HL-60 (cell line): ENCODE results near the gene NFYA.

Experiments
- DNase-seq, 2 experiments: peaks; one replicate each; pipeline ENCODE4 v3.0.0-alpha.2; 2010 to 2020; ENCODE audit warnings: low read depth in 1 of 2, low spot score in 1 of 2
- H3K27ac ChIP-seq: fragments of 250-450 bp; sonication (Bioruptor Pico); replicated peaks from 2 replicates; pipeline ENCODE4 v1.5.1; 2020; ENCODE audit warnings: mild to moderate bottlenecking, moderate library complexity
- H3K27me3 ChIP-seq: fragments of 250-450 bp; sonication (Bioruptor Pico); 2 replicates; pipeline ENCODE4 v1.5.1; 2021; ENCODE audit warnings: mild to moderate bottlenecking, moderate library complexity; ENCODE audit not compliant: insufficient read depth, poor library complexity, severe bottlenecking
- H3K4me3 ChIP-seq: replicated peaks from 2 replicates; pipeline ENCODE4 v1.5.1; 2011; ENCODE audit warnings: mild to moderate bottlenecking, control low read depth, low read length; ENCODE audit not compliant: insufficient read depth
- CTCF ChIP-seq: IDR thresholded peaks from one replicate; pipeline ENCODE4 v1.5.1; 2011; ENCODE audit warnings: low read length, control low read depth, inconsistent platforms; ENCODE audit not compliant: insufficient read depth
- GABPA ChIP-seq: IDR thresholded peaks from 2 replicates; pipeline ENCODE4 v1.6.1; 2012; ENCODE audit warnings: low read depth
- POLR2AphosphoS5 ChIP-seq: IDR thresholded peaks from 2 replicates; pipeline ENCODE4 v1.6.1; 2012; ENCODE audit warnings: low read depth
- REST ChIP-seq: IDR thresholded peaks from 2 replicates; pipeline ENCODE4 v1.6.1; 2012; ENCODE audit warnings: low read depth; ENCODE audit not compliant: insufficient replicate concordance
- SPI1 ChIP-seq: IDR thresholded peaks from 2 replicates; pipeline ENCODE4 v1.6.1; 2012; ENCODE audit warnings: low read depth, mild to moderate bottlenecking, borderline replicate concordance
- long read RNA-seq: library from polyadenylated mRNA; unstranded; transcript quantifications from one replicate; pipeline ENCODE4 v2.0.0, GENCODE V29; 2020

Gene NFYA
- long read RNA-seq, transcript NFYA-202 (9 exons, 1,660 nt): major isoform, 85 of 146 reads
- long read RNA-seq, transcript NFYA-201 (10 exons, 3,811 nt): minor isoform, 12 of 146 reads
- long read RNA-seq, partial matches to known transcripts: 15 of 146 reads
- long read RNA-seq, other reads (novel, unspliced or antisense): 34 of 146 reads

- TF ChIP-seq SPI1 (no peak), POLR2AphosphoS5 (no peak), CTCF (no peak), REST (no peak), GABPA (no peak)
- DNase-seq: peak in 1 of 2 experiments; percentile 97
Observed at GRCh38 chr6:41072836-41073202, at the start of gene NFYA. Gene NFYA (plus strand): TSS chr6:41072974. CDS start chr6:41079090, 6,116 bp downstream.

GRCh38 chr6:41023114-41023513, 49.7 kb upstream of the NFYA start:
- TF ChIP-seq REST: no peak
- no peak for TF ChIP-seq SPI1
- TF ChIP-seq POLR2AphosphoS5: no peak
- no peak for TF ChIP-seq GABPA
- TF ChIP-seq CTCF: no peak

More at GRCh38 chr6:41072836-41073202, at the start of gene NFYA:
- H3K27me3 ChIP-seq: no peaks in the 10 kb centered on the region
- H3K27ac ChIP-seq: peak within 1 kb of the TSS; percentile 98
- peak within 1 kb of the TSS; percentile 82 for H3K4me3 ChIP-seq

GRCh38 chr6:41025966-41026530, 46.7 kb upstream of the NFYA start:
- no peaks in the 10 kb centered on the region for H3K27me3 ChIP-seq
- H3K27ac ChIP-seq: no peak overlapping the region
- H3K4me3 ChIP-seq: no peak overlapping the region
- TF ChIP-seq REST (no peak), CTCF (no peak), POLR2AphosphoS5 (no peak), SPI1 (no peak), GABPA (no peak)
- no peak for DNase-seq

More at GRCh38 chr6:41023114-41023513, 49.7 kb upstream of the NFYA start:
- Histone ChIP-seq H3K4me3 (no peak overlapping the region), H3K27ac (no peak overlapping the region), H3K27me3 (no peaks in the 10 kb centered on the region)
- DNase-seq: no peak
